B cell (primary cell): Measurements from ENCODE around the gene AGPAT3.

Source experiments
- CTCF ChIP-seq: fragments of 200-600 bp; IDR thresholded peaks from one replicate; pipeline ENCODE4 v1.8.0; 2022; ENCODE audit warnings: antibody characterized with exemption, mild to moderate bottlenecking
- EZH2 ChIP-seq: IDR thresholded peaks from 2 replicates; pipeline ENCODE4 v1.6.1; 2012; ENCODE audit warnings: borderline replicate concordance, low read depth, mild to moderate bottlenecking, moderate library complexity, low read length; ENCODE audit not compliant: insufficient read depth, poor library complexity, severe bottlenecking

DNA sequence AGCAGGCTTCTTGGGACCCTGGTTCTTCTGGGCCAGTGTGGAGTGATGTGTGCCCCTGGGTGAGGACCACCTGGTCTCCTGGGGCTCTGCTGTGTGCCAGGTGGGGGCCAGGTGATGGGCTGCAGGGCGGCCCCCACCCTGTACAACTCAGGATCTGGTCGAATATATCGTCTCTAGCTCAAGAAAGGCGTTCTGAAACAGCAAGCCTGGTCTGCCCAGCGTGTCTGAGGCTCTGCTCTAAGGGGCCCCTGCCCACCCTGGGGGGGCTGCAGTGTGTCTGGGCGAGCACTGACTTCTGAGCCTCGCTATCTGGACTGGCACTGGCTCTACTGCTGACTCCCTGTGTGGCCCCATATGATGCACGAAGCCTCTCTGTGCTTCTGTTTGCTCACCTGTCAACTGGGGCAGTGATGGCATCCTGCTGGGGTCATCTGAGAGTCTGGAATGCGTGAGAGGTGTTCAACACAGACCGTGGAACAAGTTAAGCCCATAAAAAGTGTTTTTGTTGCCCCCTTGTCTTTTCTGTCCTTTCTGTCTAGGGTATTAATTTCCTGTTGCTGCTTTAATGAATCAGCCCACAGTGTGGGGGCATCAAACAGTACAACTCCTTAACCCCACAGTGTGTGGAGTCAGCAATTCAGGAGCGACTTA lies 91.1 kb downstream of the AGPAT3 start:
- TF ChIP-seq EZH2 (no peak), CTCF (no peak)
